GM23338 (cell line): Measurements from ENCODE around the gene SFSWAP. TPM values are rescaled to one million over a fixed set of nuclear protein-coding genes. Genes with fewer than 3 reads are reported as not detected.

Experiments used
- ATAC-seq: fragments of 200-7000 bp; cut with Tn5 transposase; 3 replicates; pipeline ENCODE4 v1.9.1; 2020
- DNase-seq: peaks from one replicate; pipeline ENCODE4 v3.0.0-alpha.2; 2015; ENCODE audit warnings: low spot score
- H2AFZ ChIP-seq: fragments of 200-600 bp; sonication (generic); 2 replicates; pipeline ENCODE4 v1.8.0; 2016; ENCODE audit warnings: antibody characterized with exemption, mild to moderate bottlenecking, moderate library complexity
- H3F3A ChIP-seq: fragments of 200-600 bp; sonication (generic); replicated peaks from 2 replicates; pipeline ENCODE4 v1.8.0; 2017; ENCODE audit warnings: antibody characterized with exemption, mixed run types, low read depth
- H3K27ac ChIP-seq: fragments of 200-600 bp; sonication (generic); 2 replicates; pipeline ENCODE4 v1.6.1; 2016; ENCODE audit warnings: low read depth
- H3K27me3 ChIP-seq: fragments of 200-600 bp; sonication (generic); 2 replicates; pipeline ENCODE4 v1.8.0; 2016; ENCODE audit warnings: mild to moderate bottlenecking, mixed run types, moderate library complexity; ENCODE audit not compliant: insufficient read depth
- H3K36me3 ChIP-seq: fragments of 200-600 bp; sonication (generic); 2 replicates; pipeline ENCODE4 v1.8.0; 2016; ENCODE audit warnings: mild to moderate bottlenecking; ENCODE audit not compliant: insufficient read depth
- H3K4me1 ChIP-seq: fragments of 200-600 bp; sonication (generic); 2 replicates; pipeline ENCODE4 v1.8.0; 2016; ENCODE audit warnings: mild to moderate bottlenecking, moderate library complexity; ENCODE audit not compliant: insufficient read depth
- H3K4me2 ChIP-seq: fragments of 200-600 bp; sonication (generic); 2 replicates; pipeline ENCODE4 v1.7.1; 2017; ENCODE audit warnings: mixed run types
- H3K4me3 ChIP-seq: fragments of 200-600 bp; sonication (generic); 2 replicates; pipeline ENCODE4 v1.6.1; 2016; ENCODE audit warnings: mixed run types
- H3K79me2 ChIP-seq: fragments of 200-600 bp; sonication (generic); replicated peaks from 2 replicates; pipeline ENCODE4 v1.8.0; 2017; ENCODE audit warnings: mild to moderate bottlenecking; ENCODE audit not compliant: insufficient read depth
- H3K9me2 ChIP-seq: fragments of 200-600 bp; sonication (generic); 2 replicates; pipeline ENCODE4 v1.8.0; 2017; ENCODE audit not compliant: insufficient read depth
- H4K20me1 ChIP-seq: fragments of 200-600 bp; sonication (generic); replicated peaks from 2 replicates; pipeline ENCODE4 v1.8.0; 2017; ENCODE audit warnings: mild to moderate bottlenecking; ENCODE audit not compliant: insufficient read depth
- H3K27ac Mint-ChIP-seq: 2 replicates; pipeline ENCODE4 v1.8.0; 2020; ENCODE audit warnings: inconsistent platforms, mild to moderate bottlenecking, moderate library complexity, mixed read lengths
- H3K27me3 Mint-ChIP-seq: 3 replicates; pipeline ENCODE4 v1.8.0; 2022; ENCODE audit warnings: low read depth, mild to moderate bottlenecking, moderate library complexity, mixed read lengths, inconsistent platforms; ENCODE audit not compliant: insufficient read depth, poor library complexity
- H3K36me3 Mint-ChIP-seq: 3 replicates; pipeline ENCODE4 v1.8.0; 2021; ENCODE audit warnings: low read depth, mild to moderate bottlenecking, inconsistent platforms, moderate library complexity, mixed read lengths
- H3K4me1 Mint-ChIP-seq: 3 replicates; pipeline ENCODE4 v1.8.0; 2020; ENCODE audit warnings: mild to moderate bottlenecking, inconsistent platforms, mixed read lengths
- H3K4me3 Mint-ChIP-seq: 3 replicates; pipeline ENCODE4 v1.8.0; 2021; ENCODE audit warnings: moderate library complexity, mild to moderate bottlenecking, inconsistent platforms, mixed read lengths
- H3K9me3 Mint-ChIP-seq: 3 replicates; pipeline ENCODE4 v1.8.0; 2020; ENCODE audit warnings: moderate library complexity, mild to moderate bottlenecking, inconsistent platforms, mixed read lengths
- CREB1 ChIP-seq: fragments of 250-450 bp; sonication (Bioruptor Pico); IDR thresholded peaks from 2 replicates; pipeline ENCODE4 v1.5.0; 2020; ENCODE audit warnings: low read depth, mild to moderate bottlenecking, moderate library complexity
- ETS1 ChIP-seq: IDR thresholded peaks from 2 replicates; pipeline ENCODE4 v1.6.1; 2016; ENCODE audit warnings: antibody characterized with exemption
- EZH2 ChIP-seq: fragments of 200-600 bp; sonication (generic); IDR thresholded peaks from one replicate; pipeline ENCODE4 v1.8.0; 2017; ENCODE audit warnings: antibody characterized with exemption, mild to moderate bottlenecking, low read depth; ENCODE audit not compliant: unreplicated experiment
- EZH2phosphoT487 ChIP-seq: fragments of 200-600 bp; sonication (generic); IDR thresholded peaks from one replicate; pipeline ENCODE4 v1.8.1; 2018; ENCODE audit warnings: antibody characterized with exemption; ENCODE audit not compliant: unreplicated experiment
- JUNB ChIP-seq: IDR thresholded peaks from one replicate; pipeline ENCODE4 v1.6.1; 2016; ENCODE audit warnings: antibody characterized with exemption; ENCODE audit not compliant: unreplicated experiment
- NANOG ChIP-seq: IDR thresholded peaks from 2 replicates; pipeline ENCODE4 v1.6.1; 2016; ENCODE audit warnings: antibody characterized with exemption, borderline replicate concordance
- POLR2AphosphoS5 ChIP-seq: IDR thresholded peaks from 2 replicates; pipeline ENCODE4 v1.6.1; 2016; ENCODE audit warnings: antibody characterized with exemption, low read depth
- STAT1 ChIP-seq: IDR thresholded peaks from one replicate; pipeline ENCODE4 v1.6.1; 2016; ENCODE audit warnings: antibody characterized with exemption; ENCODE audit not compliant: unreplicated experiment
- ZNF114 ChIP-seq: fragments of 250-450 bp; sonication (Bioruptor Pico); IDR thresholded peaks from 2 replicates; pipeline ENCODE4 v1.5.0; 2020; ENCODE audit warnings: mild to moderate bottlenecking, moderate library complexity
- ZNF462 ChIP-seq: fragments of 250-450 bp; sonication (Bioruptor Pico); IDR thresholded peaks from 2 replicates; pipeline ENCODE4 v1.5.0; 2020; ENCODE audit warnings: mild to moderate bottlenecking, moderate library complexity
- polyA plus RNA-seq: library from polyadenylated mRNA; unstranded; fragments of >200 nt; fragmentation: Nextera tagmentation; extraction: Ambion mirVana; gene quantifications from 2 replicates; pipeline ENCODE4 v1.2.1, GENCODE V29; 2016
- total RNA-seq: library from RNA; depleted of rRNA; stranded (reverse); fragments of >200 nt; shearing (Covaris generic); gene quantifications from 2 replicates; pipeline ENCODE4 v1.2.3, GENCODE V29; 2014
- TF ChIP-seq, protein P1 (sequence below): IDR thresholded peaks from one replicate; pipeline ENCODE4 v1.6.1; 2018; ENCODE audit warnings: antibody characterized with exemption; ENCODE audit not compliant: unreplicated experiment

Gene SFSWAP
- total and polyA plus RNA-seq, 2 experiments from 2014 or later, result 41.0 to 49.8 TPM

GRCh38 chr12:131815131-131815530 lies 104.2 kb downstream of the SFSWAP start (continued):
- no peak for TF ChIP-seq EZH2phosphoT487
- no peak for TF ChIP-seq JUNB
- TF ChIP-seq STAT1, result no peak
- TF ChIP-seq, protein P1, sequence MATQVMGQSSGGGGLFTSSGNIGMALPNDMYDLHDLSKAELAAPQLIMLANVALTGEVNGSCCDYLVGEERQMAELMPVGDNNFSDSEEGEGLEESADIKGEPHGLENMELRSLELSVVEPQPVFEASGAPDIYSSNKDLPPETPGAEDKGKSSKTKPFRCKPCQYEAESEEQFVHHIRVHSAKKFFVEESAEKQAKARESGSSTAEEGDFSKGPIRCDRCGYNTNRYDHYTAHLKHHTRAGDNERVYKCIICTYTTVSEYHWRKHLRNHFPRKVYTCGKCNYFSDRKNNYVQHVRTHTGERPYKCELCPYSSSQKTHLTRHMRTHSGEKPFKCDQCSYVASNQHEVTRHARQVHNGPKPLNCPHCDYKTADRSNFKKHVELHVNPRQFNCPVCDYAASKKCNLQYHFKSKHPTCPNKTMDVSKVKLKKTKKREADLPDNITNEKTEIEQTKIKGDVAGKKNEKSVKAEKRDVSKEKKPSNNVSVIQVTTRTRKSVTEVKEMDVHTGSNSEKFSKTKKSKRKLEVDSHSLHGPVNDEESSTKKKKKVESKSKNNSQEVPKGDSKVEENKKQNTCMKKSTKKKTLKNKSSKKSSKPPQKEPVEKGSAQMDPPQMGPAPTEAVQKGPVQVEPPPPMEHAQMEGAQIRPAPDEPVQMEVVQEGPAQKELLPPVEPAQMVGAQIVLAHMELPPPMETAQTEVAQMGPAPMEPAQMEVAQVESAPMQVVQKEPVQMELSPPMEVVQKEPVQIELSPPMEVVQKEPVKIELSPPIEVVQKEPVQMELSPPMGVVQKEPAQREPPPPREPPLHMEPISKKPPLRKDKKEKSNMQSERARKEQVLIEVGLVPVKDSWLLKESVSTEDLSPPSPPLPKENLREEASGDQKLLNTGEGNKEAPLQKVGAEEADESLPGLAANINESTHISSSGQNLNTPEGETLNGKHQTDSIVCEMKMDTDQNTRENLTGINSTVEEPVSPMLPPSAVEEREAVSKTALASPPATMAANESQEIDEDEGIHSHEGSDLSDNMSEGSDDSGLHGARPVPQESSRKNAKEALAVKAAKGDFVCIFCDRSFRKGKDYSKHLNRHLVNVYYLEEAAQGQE, result no peak
- no peak for TF ChIP-seq ZNF114
- TF ChIP-seq ETS1, result no peak
- TF ChIP-seq NANOG, result no peak
- TF ChIP-seq EZH2, result no peak

DNA sequence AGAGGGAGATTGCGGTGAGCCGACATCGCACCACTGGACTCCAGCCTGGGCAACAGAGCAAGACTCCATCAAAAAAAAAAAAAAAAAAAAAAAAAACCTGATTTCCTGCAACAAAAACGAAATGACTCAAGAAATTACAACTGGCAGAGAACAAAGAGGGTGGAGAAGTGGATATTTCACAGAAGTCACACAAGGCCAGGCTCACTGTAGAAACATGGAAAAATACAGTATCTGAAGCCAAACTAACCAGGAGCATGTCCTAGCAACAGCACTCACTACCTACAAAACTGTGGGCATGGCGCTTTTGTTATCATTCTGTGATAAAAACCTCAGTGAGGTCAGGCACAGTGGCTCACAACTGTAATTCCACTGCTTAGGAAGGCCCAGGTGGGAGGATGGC lies 105.6 kb downstream of the SFSWAP start:
- H2AFZ ChIP-seq, result no peak overlapping the region
- peaks cover 9% of the 10 kb centered on the region for H3K4me1 Mint-ChIP-seq
- no peaks in the 10 kb centered on the region for H3K79me2 ChIP-seq
- no peaks in the 10 kb centered on the region for H4K20me1 ChIP-seq
- DNase-seq (no peak), ATAC-seq (no peak)
- no peak overlapping the region for H3K27ac ChIP-seq
- no peaks in the 10 kb centered on the region for H3K27me3 ChIP-seq
- H3K4me3 Mint-ChIP-seq, result no peak overlapping the region
- no peaks in the 10 kb centered on the region for H3F3A ChIP-seq
- peaks cover 4% of the 10 kb centered on the region for H3K27me3 Mint-ChIP-seq
- H3K27ac Mint-ChIP-seq, result no peak overlapping the region
- H3K4me3 ChIP-seq, result no peak overlapping the region
- peaks cover 12% of the 10 kb centered on the region for H3K36me3 Mint-ChIP-seq
- H3K9me2 ChIP-seq, result no peaks in the 10 kb centered on the region
- no peaks in the 10 kb centered on the region for H3K4me1 ChIP-seq
- no peak overlapping the region for H3K4me2 ChIP-seq
- peaks cover 20% of the 10 kb centered on the region for H3K9me3 Mint-ChIP-seq
- no peaks in the 10 kb centered on the region for H3K36me3 ChIP-seq
- no peak for TF ChIP-seq ZNF462 (CRISPR knock-in tag)
- TF ChIP-seq JUNB, result no peak
- no peak for TF ChIP-seq POLR2AphosphoS5
- TF ChIP-seq CREB1, result no peak
- TF ChIP-seq ETS1, result no peak
